Endothelial cell of umbilical vein (primary cell): ENCODE measurements around the gene ARMS2. TPM values are rescaled to one million over a fixed set of nuclear protein-coding genes. Genes with fewer than 3 reads are reported as not detected.

ENCODE experiments used
- BruUV-seq: library from RNA; stranded (reverse); fragments of 400-500 nt; replicated peaks from 2 replicates; lab custom pipeline; 2021; lab: Mats Ljungman, UMichigan
- CTCF ChIA-PET: fragments of 300-600, 350-600 bp; sonication (Branson Sonifier 250); formaldehyde crosslinking; loops from one replicate; lab custom pipeline; 2021; ENCODE audit warnings: antibody characterized with exemption, inconsistent platforms; lab: Charles Lee
- POLR2A ChIA-PET: fragments of 300-600, 350-600 bp; sonication (Branson Sonifier 250); formaldehyde crosslinking; loops from one replicate; lab custom pipeline; 2021; ENCODE audit warnings: antibody characterized with exemption, inconsistent platforms; lab: Charles Lee
- DNase-seq: peaks from one replicate; pipeline ENCODE4 v3.0.0-alpha.2; 2011; ENCODE audit warnings: low read depth, low spot score
- FAIRE-seq: peaks from 2 replicates; lab custom pipeline; 2011; peaks lifted over from hg19 to GRCh38; lab: Jason Lieb, UNC
- H2AFZ ChIP-seq: 2 replicates; pipeline ENCODE4 v1.6.0; 2012; ENCODE audit warnings: low read depth, low read length, control low read depth, inconsistent platforms
- H3K27ac ChIP-seq: 2 replicates; pipeline ENCODE4 v1.5.1; 2011; ENCODE audit warnings: low read depth, mild to moderate bottlenecking, control low read depth, low read length, moderate library complexity; ENCODE audit not compliant: insufficient read depth
- H3K27me3 ChIP-seq, 2 experiments: 2 replicates each; pipeline versions ENCODE4 v1.6.0 to v1.6.1; 2011; ENCODE audit warnings: low read length in 2 of 2, mixed read lengths in 1 of 2; ENCODE audit not compliant: control insufficient read depth in 2 of 2, insufficient read depth in 2 of 2
- H3K36me3 ChIP-seq, 2 experiments: 2 replicates in 1 of 2; 3 replicates in 1 of 2; pipeline ENCODE4 v1.5.1; 2011; ENCODE audit warnings: low read length in 2 of 2, mild to moderate bottlenecking in 1 of 2, moderate library complexity in 1 of 2; ENCODE audit not compliant: control insufficient read depth in 2 of 2, insufficient read depth in 2 of 2; ENCODE audit errors: extremely low read depth in 1 of 2
- H3K4me1 ChIP-seq: 3 replicates; pipeline ENCODE4 v1.5.1; 2011; ENCODE audit warnings: mild to moderate bottlenecking, low read length; ENCODE audit not compliant: control insufficient read depth, insufficient read depth; ENCODE audit errors: extremely low read depth
- H3K4me2 ChIP-seq: 2 replicates; pipeline ENCODE4 v1.6.1; 2011; ENCODE audit warnings: low read length, control low read depth, mixed read lengths; ENCODE audit not compliant: insufficient read depth
- H3K4me3 ChIP-seq, 3 experiments: fragments of 200-600 bp in 1 of 3; sonication (generic), shearing (Covaris generic) in 1 of 3; replicated peaks in 1 of 3; 2 replicates each; pipeline ENCODE4 v1.5.1; 2011 to 2016; ENCODE audit warnings: control low read depth in 3 of 3, low read length in 3 of 3, mild to moderate bottlenecking in 2 of 3, inconsistent platforms in 1 of 3, low read depth in 1 of 3, moderate library complexity in 1 of 3; ENCODE audit not compliant: insufficient read depth in 1 of 3
- H3K79me2 ChIP-seq: 2 replicates; pipeline ENCODE4 v1.6.0; 2012; ENCODE audit warnings: low read length, inconsistent platforms; ENCODE audit not compliant: control insufficient read depth, insufficient read depth
- H3K9ac ChIP-seq: replicated peaks from 2 replicates; pipeline ENCODE3; 2011; ENCODE audit warnings: low read length, control low read depth; ENCODE audit not compliant: insufficient read depth; ENCODE audit errors: extremely low read depth
- H3K9me1 ChIP-seq: replicated peaks from 3 replicates; pipeline ENCODE4 v1.6.0; 2011; ENCODE audit warnings: mild to moderate bottlenecking, low read length; ENCODE audit not compliant: control insufficient read depth, insufficient read depth; ENCODE audit errors: extremely low read depth
- H3K9me3 ChIP-seq: replicated peaks from 2 replicates; pipeline ENCODE4 v1.5.1; 2012; ENCODE audit warnings: low read length, inconsistent platforms; ENCODE audit not compliant: control insufficient read depth, insufficient read depth
- H4K20me1 ChIP-seq: replicated peaks from 2 replicates; pipeline ENCODE3; 2011; ENCODE audit warnings: mild to moderate bottlenecking, low read length; ENCODE audit not compliant: control insufficient read depth, insufficient read depth; ENCODE audit errors: extremely low read depth
- CTCF ChIP-seq, 2 donors: IDR thresholded peaks; 1 replicate in 1 of 2; 2 replicates in 1 of 2; pipeline ENCODE4 v1.5.1; 2011; ENCODE audit warnings: low read length in 2 of 2, mild to moderate bottlenecking in 2 of 2, moderate library complexity in 2 of 2, control low read depth in 1 of 2, inconsistent platforms in 1 of 2, low read depth in 1 of 2; ENCODE audit not compliant: insufficient read depth in 1 of 2; ENCODE audit errors: extremely low read depth in 1 of 2
- EZH2 ChIP-seq: IDR thresholded peaks from 2 replicates; pipeline ENCODE4 v1.6.1; 2012; ENCODE audit warnings: borderline replicate concordance, low read depth, mild to moderate bottlenecking, moderate library complexity, low read length, inconsistent platforms; ENCODE audit not compliant: severe bottlenecking
- FOS ChIP-seq: IDR thresholded peaks from 2 replicates; pipeline ENCODE4 v1.6.1; 2011; ENCODE audit warnings: mild to moderate bottlenecking, low read length, moderate library complexity, borderline replicate concordance; ENCODE audit not compliant: insufficient read depth
- GATA2 ChIP-seq: IDR thresholded peaks from 2 replicates; pipeline ENCODE4 v1.7.0; 2011; ENCODE audit warnings: low read depth, mild to moderate bottlenecking, moderate library complexity, mixed read lengths, low read length; ENCODE audit not compliant: insufficient read length, insufficient read depth
- JUN ChIP-seq: IDR thresholded peaks from 2 replicates; pipeline ENCODE4 v1.6.1; 2011; ENCODE audit warnings: borderline replicate concordance, low read depth; ENCODE audit not compliant: insufficient read length, insufficient read depth
- MAX ChIP-seq: IDR thresholded peaks from 2 replicates; pipeline ENCODE4 v1.6.1; 2011; ENCODE audit not compliant: insufficient read depth, insufficient read length
- MYC ChIP-seq: IDR thresholded peaks from one replicate; pipeline ENCODE4 v1.6.1; 2011; ENCODE audit warnings: mild to moderate bottlenecking, low read depth, low read length
- POLR2A ChIP-seq: IDR thresholded peaks from 2 replicates; pipeline ENCODE4 v1.6.1; 2012; ENCODE audit warnings: low read depth, mild to moderate bottlenecking, control low read depth, low read length
- POLR2AphosphoS5 ChIP-seq: IDR thresholded peaks from 2 replicates; pipeline ENCODE4 v1.6.1; 2012; ENCODE audit warnings: low read depth, mild to moderate bottlenecking, control low read depth, low read length, moderate library complexity; ENCODE audit not compliant: insufficient read depth
- dilution Hi-C: fragments of 300-500 bp; cut with MboI; formaldehyde crosslinking; loops from one replicate; pipeline ENCODE4 v1.15.0; 2019; ENCODE audit warnings: low sequenced_read_pairs; ENCODE audit not compliant: extremely low pct_ligation_motif_present
- intact Hi-C: fragments of 100-400 bp; cut with micrococcal nuclease; formaldehyde crosslinking; loops from one replicate; pipeline ENCODE4 v1.10.0; 2022
- polyA plus RNA-seq, 4 experiments: library from polyadenylated mRNA; depleted of rRNA in 3 of 4; stranded (reverse) in 3 of 4; unstranded in 1 of 4; fragments of >200 nt; gene quantifications; 2 replicates each; pipeline versions ENCODE4 v1.2.1 to v1.2.3, GENCODE V29; 2011 to 2012; ENCODE audit warnings: missing spikeins in 1 of 4
- total RNA-seq: library from RNA; stranded (reverse); gene quantifications from 2 replicates; pipeline ENCODE4 v1.2.3, GENCODE V29; 2021

ARMS2 gene
- total and polyA plus RNA-seq, 2 donors (not counting 3 experiments of a cell fraction or from before 2014, with no cell fraction given): not detected

GRCh38 chr10:122454071-122454470, 382 bp upstream of the ARMS2 start:
- no peak overlapping the region for H3K27ac ChIP-seq
- no peaks in the 10 kb centered on the region for H3K36me3 ChIP-seq
- intact Hi-C loops (no loop called here), dilution Hi-C loops (no loop called here)
- POLR2A ChIA-PET: no interaction called here
- H3K9me3 ChIP-seq: no peaks in the 10 kb centered on the region
- H3K9ac ChIP-seq: no peak overlapping the region
- H3K4me3 ChIP-seq: no peak overlapping the region
- no peak overlapping the region for H2AFZ ChIP-seq
- no peaks in the 10 kb centered on the region for H3K79me2 ChIP-seq
- H4K20me1 ChIP-seq: no peaks in the 10 kb centered on the region
- DNase-seq: no peak
- TF ChIP-seq CTCF (IDR thresholded peaks at IDR 0.05; ENCODE audit: extremely low read depth in 1 of 2, insufficient read depth in 1 of 2, low read depth in 1 of 2, low read length in 2 of 2): no peak
- no peak for TF ChIP-seq MAX
- TF ChIP-seq MYC: no peak
- no peak for TF ChIP-seq JUN
- no peak for TF ChIP-seq FOS
- no peak for TF ChIP-seq GATA2
- TF ChIP-seq POLR2AphosphoS5: no peak
- no peak for TF ChIP-seq EZH2
- TF ChIP-seq POLR2A: no peak
- no peaks in the 10 kb centered on the region for H3K27me3 ChIP-seq
- H3K9me1 ChIP-seq: no peaks in the 10 kb centered on the region
- no peak overlapping the region for H3K4me2 ChIP-seq
- peaks cover 17% of the 10 kb centered on the region for H3K4me1 ChIP-seq
- no peak for FAIRE-seq
- CTCF ChIA-PET: interaction anchor here (1.4 to 2.4 kb wide), 2 partner anchors 19 to 112 kb away, joined by 6 to 11 read pairs; no protein-coding TSS in a partner anchor
- no TSS peak for BruUV-seq
